Trophoblast cell (in vitro differentiated cells and primary cell): ENCODE data around the gene TSTD2.
A peak's percentile ranks its signal among the peaks of the same experiment; 100 is the strongest.

Experiments
- DNase-seq, 2 donors: peaks; one replicate each; pipeline ENCODE4 v3.0.0-alpha.2; 2016
- H2AFZ ChIP-seq: 2 replicates; pipeline ENCODE4 v1.6.1; 2013; ENCODE audit warnings: low read length, moderate library complexity, mild to moderate bottlenecking; ENCODE audit not compliant: insufficient read depth, poor library complexity
- H2AK5ac ChIP-seq: 2 replicates; pipeline ENCODE4 v1.6.1; 2013; ENCODE audit warnings: mild to moderate bottlenecking, low read length
- H2BK120ac ChIP-seq: 2 replicates; pipeline ENCODE4 v1.6.1; 2013; ENCODE audit warnings: low read length, mild to moderate bottlenecking, moderate library complexity; ENCODE audit not compliant: insufficient read depth, poor library complexity
- H2BK12ac ChIP-seq: 2 replicates; pipeline ENCODE4 v1.6.1; 2013; ENCODE audit warnings: mild to moderate bottlenecking, low read length, moderate library complexity
- H2BK5ac ChIP-seq: 2 replicates; pipeline ENCODE4 v1.6.1; 2013; ENCODE audit warnings: low read length, low read depth, moderate library complexity, mild to moderate bottlenecking; ENCODE audit not compliant: poor library complexity
- H3K14ac ChIP-seq: 2 replicates; pipeline ENCODE4 v1.6.1; 2013; ENCODE audit warnings: mild to moderate bottlenecking, low read length
- H3K18ac ChIP-seq: 2 replicates; pipeline ENCODE4 v1.6.1; 2013; ENCODE audit warnings: mild to moderate bottlenecking, low read length
- H3K23ac ChIP-seq: 2 replicates; pipeline ENCODE4 v1.6.1; 2013; ENCODE audit warnings: low read length
- H3K27ac ChIP-seq: 2 replicates; pipeline ENCODE4 v1.5.1; 2013; ENCODE audit warnings: low read depth, mild to moderate bottlenecking, inconsistent platforms, low read length, moderate library complexity
- H3K27me3 ChIP-seq: 2 replicates; pipeline ENCODE4 v1.6.1; 2013; ENCODE audit warnings: inconsistent platforms, mild to moderate bottlenecking, low read length, moderate library complexity; ENCODE audit not compliant: insufficient read depth
- H3K36me3 ChIP-seq, 2 experiments: 1 replicate in 1 of 2; 2 replicates in 1 of 2; pipeline ENCODE4 v1.6.1; 2013; ENCODE audit warnings: low read length in 2 of 2, mild to moderate bottlenecking in 2 of 2, moderate library complexity in 1 of 2; ENCODE audit not compliant: insufficient read depth in 2 of 2, control insufficient read depth in 1 of 2
- H3K4ac ChIP-seq: 2 replicates; pipeline ENCODE4 v1.6.1; 2013; ENCODE audit warnings: low read depth, mild to moderate bottlenecking, low read length, moderate library complexity
- H3K4me1 ChIP-seq, 2 experiments: 1 replicate in 1 of 2; 2 replicates in 1 of 2; pipeline ENCODE4 v1.6.1; 2013; ENCODE audit warnings: low read length in 2 of 2, mild to moderate bottlenecking in 2 of 2, moderate library complexity in 1 of 2; ENCODE audit not compliant: insufficient read depth in 2 of 2, control insufficient read depth in 1 of 2
- H3K4me2 ChIP-seq: 2 replicates; pipeline ENCODE4 v1.6.1; 2013; ENCODE audit warnings: inconsistent platforms, mild to moderate bottlenecking, low read length, moderate library complexity
- H3K4me3 ChIP-seq: 2 replicates; pipeline ENCODE4 v1.5.1; 2013; ENCODE audit warnings: mild to moderate bottlenecking, low read depth, low read length, inconsistent platforms
- H3K79me1 ChIP-seq: one replicate; pipeline ENCODE4 v1.6.1; 2013; ENCODE audit warnings: low read length
- H3K79me2 ChIP-seq: 2 replicates; pipeline ENCODE4 v1.6.1; 2013; ENCODE audit warnings: low read length, mild to moderate bottlenecking; ENCODE audit not compliant: control insufficient read depth, insufficient read depth, poor library complexity
- H3K9ac ChIP-seq: 2 replicates; pipeline ENCODE4 v1.6.1; 2013; ENCODE audit warnings: mild to moderate bottlenecking, low read length
- H3K9me3 ChIP-seq: 2 replicates; pipeline ENCODE4 v1.6.1; 2013; ENCODE audit warnings: low read depth, mild to moderate bottlenecking, control low read depth, inconsistent platforms, low read length; ENCODE audit not compliant: insufficient read depth
- H4K12ac ChIP-seq: 2 replicates; pipeline ENCODE4 v1.6.1; 2013; ENCODE audit warnings: low read depth, mild to moderate bottlenecking, low read length, moderate library complexity
- H4K8ac ChIP-seq: 2 replicates; pipeline ENCODE4 v1.6.1; 2013; ENCODE audit warnings: low read depth, mild to moderate bottlenecking, low read length, moderate library complexity
- H4K91ac ChIP-seq: one replicate; pipeline ENCODE4 v1.6.1; 2013; ENCODE audit warnings: low read depth, mild to moderate bottlenecking, low read length, moderate library complexity
- WGBS: extraction: QIAGEN DNeasy Blood & Tissue Kit; methylation state at CpG from one replicate; pipeline ENCODE4 v1.1.7; 2013; ENCODE audit warnings: missing lambda C conversion rate; ENCODE audit not compliant: insufficient read length, insufficient coverage; ENCODE audit errors: extremely low coverage; 5-methylcytosine and 5-hydroxymethylcytosine counted together

TSTD2 gene

GRCh38 chr9:97633859-97634490 is 807 bp upstream of the TSTD2 start:
- Histone ChIP-seq H2BK120ac (peak overlapping the region; percentile 67), H2AK5ac (peak overlapping the region; percentile 6), H3K27me3 (no peaks in the 10 kb centered on the region), H2BK5ac (peak overlapping the region; percentile 41), H3K4me2 (peak overlapping the region; percentile 74), H3K14ac (peak overlapping the region; percentile 88), H3K18ac (peak overlapping the region; percentile 40), H4K91ac (peak overlapping the region; percentile 96), H2AFZ (peak overlapping the region; percentile 19), H3K4me3 (peak overlapping the region; percentile 97), H3K36me3 (no peaks in the 10 kb centered on the region), H3K9me3 (no peaks in the 10 kb centered on the region), H3K23ac (no peak overlapping the region), H3K79me1 (peaks cover 23% of the 10 kb centered on the region), H2BK12ac (no peak overlapping the region), H3K4ac (peak overlapping the region; percentile 59), H3K79me2 (peaks cover 21% of the 10 kb centered on the region), H3K4me1 (peaks cover 5 to 7% of the 10 kb centered on the region in 2 experiments), H4K8ac (peak overlapping the region; percentile 80), H3K9ac (peak overlapping the region; percentile 98), H4K12ac (peak overlapping the region; percentile 26), H3K27ac (peak overlapping the region; percentile 100)
- no CpG with 5 or more reads among the region's 43 CpGs for WGBS
- no peak for DNase-seq

- Histone ChIP-seq H2BK120ac (peak overlapping the region; percentile 84), H3K4me2 (peak overlapping the region; percentile 74), H3K9ac (peak overlapping the region; percentile 95), H3K27ac (peak overlapping the region; percentile 100), H3K79me2 (peaks cover 20% of the 10 kb centered on the region), H2AFZ (peak overlapping the region; percentile 84), H3K4me1 (peaks cover 5 to 7% of the 10 kb centered on the region in 2 experiments), H3K23ac (no peak overlapping the region), H2BK12ac (no peak overlapping the region), H4K8ac (peak overlapping the region; percentile 80), H4K12ac (peak overlapping the region; percentile 87), H3K4ac (no peak overlapping the region), H3K79me1 (peaks cover 23% of the 10 kb centered on the region), H3K4me3 (peak overlapping the region; percentile 97), H3K36me3 (no peaks in the 10 kb centered on the region), H3K27me3 (no peaks in the 10 kb centered on the region), H2BK5ac (peak overlapping the region; percentile 56), H2AK5ac (no peak overlapping the region), H3K14ac (peak overlapping the region; percentile 94), H3K9me3 (no peaks in the 10 kb centered on the region), H4K91ac (peak overlapping the region; percentile 96), H3K18ac (no peak overlapping the region)
- DNase-seq, result peak in 1 of 2 donors; percentile 85
- WGBS, result no CpG with 5 or more reads among the region's 27 CpGs
Measured at GRCh38 chr9:97632248-97632984, 752 bp downstream of the TSTD2 start.

GRCh38 chr9:97630591-97630990 is 2.6 kb downstream of the TSTD2 start:
- no peak overlapping the region for H2AFZ ChIP-seq
- no peak overlapping the region for H4K8ac ChIP-seq
- peaks cover 23% of the 10 kb centered on the region for H3K79me1 ChIP-seq
- H3K4ac ChIP-seq, result no peak overlapping the region
- no peak overlapping the region for H3K9ac ChIP-seq
- no peak overlapping the region for H2BK5ac ChIP-seq
- no peak overlapping the region for H4K91ac ChIP-seq
- H3K14ac ChIP-seq, result no peak overlapping the region
- no peak overlapping the region for H3K27ac ChIP-seq
- no peaks in the 10 kb centered on the region for H3K9me3 ChIP-seq
- H3K27me3 ChIP-seq, result no peaks in the 10 kb centered on the region
- peaks cover 17% of the 10 kb centered on the region for H3K79me2 ChIP-seq
- no peaks in the 10 kb centered on the region for H3K36me3 ChIP-seq
- peaks cover 5 to 7% of the 10 kb centered on the region in 2 experiments for H3K4me1 ChIP-seq
- no peak overlapping the region for H2BK120ac ChIP-seq
- H2AK5ac ChIP-seq, result no peak overlapping the region
- DNase-seq, result no peak
- no peak overlapping the region for H3K23ac ChIP-seq
- H3K18ac ChIP-seq, result no peak overlapping the region
- H3K4me3 ChIP-seq, result no peak overlapping the region
- H4K12ac ChIP-seq, result no peak overlapping the region
- H2BK12ac ChIP-seq, result no peak overlapping the region
- no peak overlapping the region for H3K4me2 ChIP-seq

- no peak overlapping the region for H3K27ac ChIP-seq
- H3K4me1 ChIP-seq, result peaks cover 5% of the 10 kb centered on the region in 2 experiments
- no peak overlapping the region for H4K12ac ChIP-seq
- no peak overlapping the region for H4K91ac ChIP-seq
- no peak overlapping the region for H3K4me3 ChIP-seq
- H2BK120ac ChIP-seq, result no peak overlapping the region
- H3K27me3 ChIP-seq, result no peaks in the 10 kb centered on the region
- no peak overlapping the region for H3K4ac ChIP-seq
- peaks cover 21% of the 10 kb centered on the region for H3K79me1 ChIP-seq
- peaks cover 0 to 3% of the 10 kb centered on the region in 2 experiments for H3K36me3 ChIP-seq
- no peaks in the 10 kb centered on the region for H3K9me3 ChIP-seq
- H3K14ac ChIP-seq, result no peak overlapping the region
- no peak for DNase-seq
- no peak overlapping the region for H3K18ac ChIP-seq
- H2BK5ac ChIP-seq, result no peak overlapping the region
- no peak overlapping the region for H4K8ac ChIP-seq
- H3K4me2 ChIP-seq, result no peak overlapping the region
- peaks cover 9% of the 10 kb centered on the region for H3K79me2 ChIP-seq
- no peak overlapping the region for H2AFZ ChIP-seq
- H3K9ac ChIP-seq, result no peak overlapping the region
- no peak overlapping the region for H3K23ac ChIP-seq
- H2BK12ac ChIP-seq, result no peak overlapping the region
- no peak overlapping the region for H2AK5ac ChIP-seq
Measured at GRCh38 chr9:97629156-97629555, 4.0 kb downstream of the TSTD2 start.
